ENCODE measurements around the gene XXYLT1. TPM values are rescaled to one million over a fixed set of nuclear protein-coding genes. Genes with fewer than 3 reads are reported as not detected.

XXYLT1 gene
- total RNA-seq, 1 donor from 2014 or later = 16.4 TPM

GRCh38 chr3:195155570-195156241, 115.3 kb downstream of the XXYLT1 start:
- Histone ChIP-seq H3F3A (ENCODE audit: low read depth) (peaks cover 44% of the 10 kb centered on the region), H3K4me3 (no peak overlapping the region), H3K79me2 (ENCODE audit: low read depth) (peaks cover 3% of the 10 kb centered on the region), H3K36me3 (no peaks in the 10 kb centered on the region), H3K9me3 (ENCODE audit: low read depth) (no peaks in the 10 kb centered on the region), H3K9ac (no peak overlapping the region), H3K4me1 (peaks cover 63% of the 10 kb centered on the region), H2AFZ (replicated peaks) (no peak overlapping the region), H3K27ac (no peak overlapping the region), H4K20me1 (ENCODE audit: low read depth) (peaks cover 18% of the 10 kb centered on the region), H3K27me3 (no peaks in the 10 kb centered on the region), H3K4me2 (peak overlapping the region; percentile 37)
- TF ChIP-seq, protein P1, sequence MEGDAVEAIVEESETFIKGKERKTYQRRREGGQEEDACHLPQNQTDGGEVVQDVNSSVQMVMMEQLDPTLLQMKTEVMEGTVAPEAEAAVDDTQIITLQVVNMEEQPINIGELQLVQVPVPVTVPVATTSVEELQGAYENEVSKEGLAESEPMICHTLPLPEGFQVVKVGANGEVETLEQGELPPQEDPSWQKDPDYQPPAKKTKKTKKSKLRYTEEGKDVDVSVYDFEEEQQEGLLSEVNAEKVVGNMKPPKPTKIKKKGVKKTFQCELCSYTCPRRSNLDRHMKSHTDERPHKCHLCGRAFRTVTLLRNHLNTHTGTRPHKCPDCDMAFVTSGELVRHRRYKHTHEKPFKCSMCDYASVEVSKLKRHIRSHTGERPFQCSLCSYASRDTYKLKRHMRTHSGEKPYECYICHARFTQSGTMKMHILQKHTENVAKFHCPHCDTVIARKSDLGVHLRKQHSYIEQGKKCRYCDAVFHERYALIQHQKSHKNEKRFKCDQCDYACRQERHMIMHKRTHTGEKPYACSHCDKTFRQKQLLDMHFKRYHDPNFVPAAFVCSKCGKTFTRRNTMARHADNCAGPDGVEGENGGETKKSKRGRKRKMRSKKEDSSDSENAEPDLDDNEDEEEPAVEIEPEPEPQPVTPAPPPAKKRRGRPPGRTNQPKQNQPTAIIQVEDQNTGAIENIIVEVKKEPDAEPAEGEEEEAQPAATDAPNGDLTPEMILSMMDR (IDR thresholded peaks at IDR 0.05) = no peak
- TF ChIP-seq EZH2 (IDR thresholded peaks at IDR 0.05) (no peak), EZH2phosphoT487 (IDR thresholded peaks at IDR 0.05) (no peak)
- DNase-seq (ENCODE audit: low spot score) = no peak
- Mint-ChIP-seq H3K27me3 (ENCODE audit: insufficient read depth, low read depth) (peaks cover 4% of the 10 kb centered on the region), H3K4me3 (no peak overlapping the region), H3K9me3 (no peaks in the 10 kb centered on the region), H3K4me1 (peaks cover 72% of the 10 kb centered on the region), H3K27ac (no peak overlapping the region), H3K36me3 (peaks cover 14% of the 10 kb centered on the region)

DNA sequence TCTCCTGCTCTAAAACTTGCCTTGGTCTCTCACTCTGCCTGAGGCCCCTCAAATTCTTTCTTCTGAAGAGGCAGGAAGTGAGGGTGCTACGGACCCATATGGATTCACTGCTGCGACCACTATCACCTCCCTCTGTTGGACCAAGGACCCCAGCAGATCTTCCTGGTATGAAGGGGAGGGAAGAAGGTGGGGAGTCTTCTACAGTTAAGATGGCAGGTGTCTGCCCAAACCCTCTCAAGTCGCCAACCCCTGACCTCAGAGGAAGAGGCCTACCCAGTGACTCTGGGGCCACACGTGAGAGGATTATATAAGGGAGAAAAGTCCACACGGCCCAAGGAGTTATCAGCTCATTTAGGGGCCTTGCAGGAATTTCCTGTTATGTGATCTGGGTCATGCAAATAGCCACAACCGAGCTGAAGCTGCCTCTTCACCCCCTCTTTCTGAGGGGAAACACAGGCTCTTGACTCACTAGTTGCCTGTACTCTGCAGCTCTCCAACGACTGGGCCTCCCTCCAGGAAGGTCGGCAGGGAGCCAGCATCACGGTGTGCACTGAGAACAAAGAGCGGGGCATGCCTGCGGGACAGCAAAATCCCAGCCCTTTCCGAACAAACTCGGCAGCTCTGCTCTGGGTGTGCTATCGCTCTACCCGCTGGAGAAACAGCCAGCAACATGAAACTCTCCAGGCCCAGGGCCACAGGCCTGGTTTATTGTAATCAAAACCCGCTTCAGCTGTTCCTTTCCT, 116.0 kb downstream of the XXYLT1 start:
- no peak overlapping the region for H3K27ac ChIP-seq
- Mint-ChIP-seq H3K27ac (peak overlapping the region; percentile 81), H3K9me3 (no peaks in the 10 kb centered on the region), H3K27me3 (ENCODE audit: insufficient read depth, low read depth) (peaks cover 7% of the 10 kb centered on the region), H3K4me1 (peaks cover 76% of the 10 kb centered on the region), H3K36me3 (peaks cover 14% of the 10 kb centered on the region), H3K4me3 (no peak overlapping the region)
- peaks cover 18% of the 10 kb centered on the region for H4K20me1 ChIP-seq (ENCODE audit: low read depth)
- H3K4me3 ChIP-seq = no peak overlapping the region
- no peaks in the 10 kb centered on the region for H3K9me3 ChIP-seq (ENCODE audit: low read depth)
- peak overlapping the region; percentile 45 for H3K4me2 ChIP-seq
- H2AFZ ChIP-seq (replicated peaks) = no peak overlapping the region
- peaks cover 64% of the 10 kb centered on the region for H3K4me1 ChIP-seq
- H3F3A ChIP-seq (ENCODE audit: low read depth) = peaks cover 51% of the 10 kb centered on the region
- no peak overlapping the region for H3K9ac ChIP-seq
- H3K79me2 ChIP-seq (ENCODE audit: low read depth) = no peaks in the 10 kb centered on the region
- TF ChIP-seq EZH2phosphoT487 (IDR thresholded peaks at IDR 0.05) = no peak
- TF ChIP-seq, protein P1 (IDR thresholded peaks at IDR 0.05) = no peak
- no peak for TF ChIP-seq EZH2 (IDR thresholded peaks at IDR 0.05)
- no peaks in the 10 kb centered on the region for H3K27me3 ChIP-seq
- H3K36me3 ChIP-seq = no peaks in the 10 kb centered on the region
- DNase-seq (ENCODE audit: low spot score) = no peak

DNA sequence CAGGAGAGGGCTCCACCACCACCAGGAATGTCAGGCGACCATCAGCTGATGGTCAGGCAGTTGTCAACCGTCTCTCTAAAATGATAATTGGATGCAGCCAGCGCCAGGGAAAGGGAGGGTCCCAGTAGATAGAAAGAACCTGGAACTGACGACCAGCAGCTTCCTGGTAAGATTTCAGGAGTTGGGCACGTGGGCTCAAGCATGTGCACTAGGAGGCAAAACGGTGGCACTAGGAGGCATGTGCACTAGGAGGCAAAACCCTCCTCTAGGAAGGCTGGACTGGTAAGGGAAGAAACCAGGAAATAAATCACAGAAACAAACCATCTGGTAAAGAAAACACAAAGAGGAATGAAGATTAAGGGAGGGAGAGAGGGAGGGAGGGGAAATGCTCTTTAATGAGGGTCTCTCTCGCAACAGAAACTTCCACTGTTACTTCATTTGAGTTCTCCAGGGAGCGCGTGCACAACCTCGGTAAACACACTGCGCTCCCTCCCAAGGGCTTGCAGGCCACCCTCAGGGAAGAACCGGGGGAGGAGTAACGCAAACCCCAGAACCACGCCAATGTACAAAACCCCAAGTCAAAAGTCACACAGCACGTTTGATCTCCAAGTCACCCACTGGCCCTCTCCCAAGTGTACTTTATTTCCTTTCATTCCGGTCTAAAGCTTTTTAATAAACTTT, 116.7 kb downstream of the XXYLT1 start:
- peaks cover 13% of the 10 kb centered on the region for H3K36me3 Mint-ChIP-seq

More for the DNA sequence above, 116.7 kb downstream of the XXYLT1 start:
- Mint-ChIP-seq H3K4me3 (no peak overlapping the region), H3K9me3 (no peaks in the 10 kb centered on the region), H3K27ac (peak overlapping the region; percentile 17), H3K4me1 (peaks cover 78% of the 10 kb centered on the region), H3K27me3 (ENCODE audit: insufficient read depth, low read depth) (peaks cover 7% of the 10 kb centered on the region)
- H3K4me3 ChIP-seq = no peak overlapping the region
- no peak overlapping the region for H3K9ac ChIP-seq
- DNase-seq (ENCODE audit: low spot score) = no peak
- TF ChIP-seq, protein P1 (IDR thresholded peaks at IDR 0.05) = no peak
- TF ChIP-seq EZH2 (IDR thresholded peaks at IDR 0.05) (no peak), EZH2phosphoT487 (IDR thresholded peaks at IDR 0.05) (no peak)
- peaks cover 64% of the 10 kb centered on the region for H3K4me1 ChIP-seq
- H3K79me2 ChIP-seq (ENCODE audit: low read depth) = no peaks in the 10 kb centered on the region
- H4K20me1 ChIP-seq (ENCODE audit: low read depth) = peaks cover 18% of the 10 kb centered on the region
- H3K4me2 ChIP-seq = peak overlapping the region; percentile 45
- H2AFZ ChIP-seq (replicated peaks) = no peak overlapping the region
- no peaks in the 10 kb centered on the region for H3K27me3 ChIP-seq
- H3K27ac ChIP-seq = no peak overlapping the region
- no peaks in the 10 kb centered on the region for H3K9me3 ChIP-seq (ENCODE audit: low read depth)
- peaks cover 51% of the 10 kb centered on the region for H3F3A ChIP-seq (ENCODE audit: low read depth)
- no peaks in the 10 kb centered on the region for H3K36me3 ChIP-seq
